Activated CD4-positive, alpha-beta T cell treated with anti-CD3 and anti-CD28 coated beads for 36 hours (primary cell): ENCODE data around the gene HCK. TPM values are rescaled to one million over a fixed set of nuclear protein-coding genes. Genes with fewer than 3 reads are reported as not detected.

Experiments used
- ATAC-seq: fragments of 200-7000 bp; cut with Tn5 transposase; one replicate; pipeline ENCODE4 v1.10.0; 2021; ENCODE audit warnings: mild to moderate bottlenecking, moderate library complexity
- CTCF ChIA-PET: fragments of 350-600 bp; sonication (Branson Sonifier 250); formaldehyde crosslinking; loops from one replicate; lab custom pipeline; 2021; ENCODE audit warnings: antibody characterized with exemption; lab: Charles Lee
- POLR2A ChIA-PET: fragments of 350-600 bp; sonication (Branson Sonifier 250); formaldehyde crosslinking; loops from one replicate; lab custom pipeline; 2021; ENCODE audit warnings: antibody characterized with exemption, inconsistent platforms; lab: Charles Lee
- DNase-seq: peaks from one replicate; pipeline ENCODE4 v3.0.0-alpha.2; 2020
- H3K27ac Mint-ChIP-seq: one replicate; pipeline ENCODE4 v1.8.0; 2021; ENCODE audit warnings: mixed read lengths
- H3K27me3 Mint-ChIP-seq: one replicate; pipeline ENCODE4 v1.8.0; 2021; ENCODE audit warnings: mixed read lengths
- H3K36me3 Mint-ChIP-seq: one replicate; pipeline ENCODE4 v1.8.0; 2021; ENCODE audit warnings: low read depth, mixed read lengths
- H3K4me1 Mint-ChIP-seq: one replicate; pipeline ENCODE4 v1.8.0; 2021; ENCODE audit warnings: mixed read lengths
- H3K4me3 Mint-ChIP-seq: one replicate; pipeline ENCODE4 v1.8.0; 2021; ENCODE audit warnings: mild to moderate bottlenecking, moderate library complexity, mixed read lengths
- H3K9me3 Mint-ChIP-seq: one replicate; pipeline ENCODE4 v1.8.0; 2021; ENCODE audit warnings: low read depth, mixed read lengths
- intact Hi-C, 2 experiments: fragments of 100-400 bp; cut with DNase I in 1 of 2; cut with micrococcal nuclease in 1 of 2; formaldehyde crosslinking; loops; one replicate each; pipeline versions ENCODE4 v1.14.2 to v1.15.1; 2022 to 2024; cut with DNase I, micrococcal nuclease
- total RNA-seq, 2 experiments: library from RNA; stranded (reverse); gene quantifications; one replicate each; pipeline ENCODE4 v1.2.3, GENCODE V29; 2021

The HCK gene
- total RNA-seq, 2 experiments from 2014 or later = not detected

- no peak for ATAC-seq
- POLR2A ChIA-PET = no interaction called here
- intact Hi-C loops = no loop called here
- DNase-seq = no peak
- Mint-ChIP-seq H3K4me3 (no peak overlapping the region), H3K4me1 (peaks cover 7% of the 10 kb centered on the region), H3K9me3 (no peaks in the 10 kb centered on the region), H3K36me3 (no peaks in the 10 kb centered on the region), H3K27me3 (peaks cover 25% of the 10 kb centered on the region), H3K27ac (no peak overlapping the region)
- CTCF ChIA-PET = interaction anchor here (1.4 to 1.7 kb wide), 2 partner anchors 11 to 34 kb away, joined by 3 to 6 read pairs; no protein-coding TSS in a partner anchor
Observed at GRCh38 chr20:32064667-32065066, 12.6 kb downstream of the HCK start.

GRCh38 chr20:32067234-32067821, 15.3 kb downstream of the HCK start:
- DNase-seq = no peak
- POLR2A ChIA-PET = no interaction called here
- Mint-ChIP-seq H3K27ac (no peak overlapping the region), H3K9me3 (no peaks in the 10 kb centered on the region), H3K4me1 (peaks cover 6% of the 10 kb centered on the region), H3K27me3 (peaks cover 15% of the 10 kb centered on the region), H3K4me3 (no peak overlapping the region), H3K36me3 (no peaks in the 10 kb centered on the region)
- ATAC-seq = no peak
- CTCF ChIA-PET = interaction anchor here (0.6 to 0.7 kb wide), 2 partner anchors 18 to 227 kb away, joined by 3 read pairs; no protein-coding TSS in a partner anchor
- intact Hi-C loops = no loop called here

- Mint-ChIP-seq H3K36me3 (no peaks in the 10 kb centered on the region), H3K27ac (no peak overlapping the region), H3K9me3 (no peaks in the 10 kb centered on the region), H3K27me3 (peaks cover 11% of the 10 kb centered on the region), H3K4me3 (no peak overlapping the region), H3K4me1 (no peaks in the 10 kb centered on the region)
- DNase-seq = no peak
- intact Hi-C loops = no loop called here
- CTCF ChIA-PET = no interaction called here
- POLR2A ChIA-PET = no interaction called here
- ATAC-seq = no peak
Observed at GRCh38 chr20:32068174-32068573, 16.1 kb downstream of the HCK start.

GRCh38 chr20:32069711-32070110, 17.7 kb downstream of the HCK start:
- ATAC-seq = no peak
- Mint-ChIP-seq H3K36me3 (no peaks in the 10 kb centered on the region), H3K27ac (no peak overlapping the region), H3K4me3 (no peak overlapping the region), H3K27me3 (peaks cover 8% of the 10 kb centered on the region), H3K4me1 (no peaks in the 10 kb centered on the region), H3K9me3 (no peaks in the 10 kb centered on the region)
- ChIA-PET POLR2A (no interaction called here), CTCF (no interaction called here)
- intact Hi-C loops = no loop called here
- DNase-seq = no peak

- Mint-ChIP-seq H3K27ac (no peak overlapping the region), H3K36me3 (no peaks in the 10 kb centered on the region), H3K27me3 (peaks cover 8% of the 10 kb centered on the region), H3K4me3 (no peak overlapping the region), H3K4me1 (no peaks in the 10 kb centered on the region), H3K9me3 (no peaks in the 10 kb centered on the region)
- ChIA-PET POLR2A (no interaction called here), CTCF (interaction anchor here (0.6 kb wide), 1 partner anchor 18 kb away, joined by 3 read pairs; no protein-coding TSS in a partner anchor)
- DNase-seq = no peak
- no peak for ATAC-seq
- intact Hi-C loops = no loop called here
Observed at GRCh38 chr20:32070282-32070681, 18.2 kb downstream of the HCK start.

DNA sequence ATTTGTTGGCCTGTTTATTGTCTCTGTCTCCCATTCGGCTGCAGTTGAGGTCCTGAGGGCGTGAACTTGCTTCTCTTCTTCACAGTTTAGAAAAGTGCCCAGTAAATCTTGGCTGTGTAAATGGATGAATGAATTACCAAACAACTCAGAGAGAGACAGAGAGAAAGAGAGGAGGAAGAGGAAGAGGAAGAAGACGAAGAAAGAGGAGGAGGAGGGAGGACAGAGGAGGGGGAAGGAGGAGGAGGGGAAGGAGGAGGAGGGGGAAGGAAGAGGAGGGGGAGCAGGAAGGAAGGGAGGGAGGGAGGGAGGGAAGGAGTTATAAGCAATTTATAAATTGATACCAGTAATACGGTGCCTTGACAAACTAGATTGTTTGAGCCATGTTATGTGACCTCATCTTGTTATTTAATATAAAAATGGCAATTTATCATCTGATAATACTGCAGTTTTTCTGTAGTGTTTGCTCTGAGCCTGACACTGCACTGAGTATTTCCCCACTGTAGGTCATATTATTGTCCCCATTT, 18.7 kb downstream of the HCK start:
- POLR2A ChIA-PET = no interaction called here
- no peak overlapping the region for H3K4me3 Mint-ChIP-seq

DNA sequence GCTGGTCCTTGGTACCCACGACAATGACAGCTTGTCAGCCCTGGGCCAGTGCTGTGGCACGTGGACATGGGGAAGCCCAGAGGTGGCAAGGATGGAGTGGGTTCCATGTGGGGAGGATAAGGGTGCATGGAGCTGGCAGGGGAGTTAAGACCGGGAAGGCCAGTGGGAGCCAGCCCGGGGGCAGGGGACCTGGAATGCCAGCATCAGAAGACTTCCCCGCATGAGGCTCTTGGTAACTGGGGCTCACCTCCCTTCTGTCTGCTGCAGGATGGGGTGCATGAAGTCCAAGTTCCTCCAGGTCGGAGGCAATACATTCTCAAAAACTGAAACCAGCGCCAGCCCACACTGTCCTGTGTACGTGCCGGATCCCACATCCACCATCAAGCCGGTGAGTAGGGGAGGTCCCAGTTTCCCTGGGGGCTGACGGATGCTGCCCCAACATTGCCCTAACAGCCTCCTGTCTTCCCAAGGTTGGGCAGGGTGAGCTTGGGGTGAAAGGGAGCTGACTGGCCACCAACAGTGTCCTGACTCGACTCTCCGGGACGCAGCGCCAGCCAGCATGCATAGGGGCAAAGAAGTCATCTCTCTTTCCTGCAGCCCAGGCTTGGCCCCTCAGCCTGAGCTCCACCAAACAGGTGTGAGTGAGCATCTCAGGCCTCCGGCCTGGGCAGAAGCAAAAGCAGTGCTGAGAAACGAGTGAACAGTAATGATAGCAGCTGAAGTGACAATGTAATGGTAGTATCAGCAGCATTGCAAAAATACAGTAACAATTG, 19.5 kb downstream of the HCK start:
- POLR2A ChIA-PET = no interaction called here
- no peak overlapping the region for H3K27ac Mint-ChIP-seq
- H3K9me3 Mint-ChIP-seq = no peaks in the 10 kb centered on the region
- CTCF ChIA-PET = interaction anchor here (0.6 to 1.4 kb wide), 3 partner anchors 17 to 46 kb away, joined by 3 to 7 read pairs (median 5); no protein-coding TSS in a partner anchor
- H3K4me1 Mint-ChIP-seq = no peaks in the 10 kb centered on the region
- H3K4me3 Mint-ChIP-seq = no peak overlapping the region
- no peaks in the 10 kb centered on the region for H3K36me3 Mint-ChIP-seq
- DNase-seq (no peak), ATAC-seq (no peak)
- H3K27me3 Mint-ChIP-seq = peaks cover 14% of the 10 kb centered on the region
- intact Hi-C loops = no loop called here

More for the DNA sequence above, 18.7 kb downstream of the HCK start:
- Mint-ChIP-seq H3K27me3 (peaks cover 12% of the 10 kb centered on the region), H3K36me3 (no peaks in the 10 kb centered on the region), H3K9me3 (no peaks in the 10 kb centered on the region), H3K27ac (no peak overlapping the region), H3K4me1 (no peaks in the 10 kb centered on the region)
- ATAC-seq = no peak
- no peak for DNase-seq
- intact Hi-C loops = no loop called here
- CTCF ChIA-PET = interaction anchor here (0.6 to 1.4 kb wide), 4 partner anchors 18 to 45 kb away, joined by 3 to 7 read pairs (median 4); no protein-coding TSS in a partner anchor

DNA sequence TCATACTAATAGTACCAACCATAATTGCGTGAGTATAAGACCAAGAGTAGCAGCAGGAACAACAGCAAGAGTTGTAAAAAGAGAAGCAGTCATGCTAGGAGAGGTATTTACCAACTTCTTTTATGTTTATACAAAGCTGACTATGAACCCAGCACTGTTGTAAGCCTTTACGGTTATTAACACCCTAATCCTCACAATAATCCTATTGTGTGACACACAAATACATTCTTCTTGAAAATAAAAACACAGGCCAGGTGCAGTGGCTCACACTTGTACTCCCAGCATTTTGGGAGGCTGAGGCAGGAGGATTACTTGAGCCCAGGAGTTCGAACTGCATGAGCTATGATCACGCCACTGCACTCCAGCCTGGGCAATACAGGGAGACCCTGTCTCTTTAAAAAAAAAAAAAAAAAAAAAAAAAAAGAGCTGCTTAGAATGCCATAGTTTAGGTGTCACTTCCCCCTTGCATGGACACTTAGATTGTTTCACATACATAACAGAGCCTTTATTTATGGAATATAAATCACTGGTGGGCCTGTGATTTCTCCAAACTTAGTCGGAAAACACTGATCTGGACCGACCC, 20.2 kb downstream of the HCK start:
- H3K36me3 Mint-ChIP-seq = no peaks in the 10 kb centered on the region
- no peak for DNase-seq
- CTCF ChIA-PET = interaction anchor here (0.7 to 1.4 kb wide), 3 partner anchors 17 to 258 kb away, joined by 3 to 5 read pairs (median 3); no protein-coding TSS in a partner anchor
- intact Hi-C loops = no loop called here
- H3K9me3 Mint-ChIP-seq = no peaks in the 10 kb centered on the region
- POLR2A ChIA-PET = no interaction called here
- H3K4me1 Mint-ChIP-seq = no peaks in the 10 kb centered on the region
- no peak for ATAC-seq
- H3K27ac Mint-ChIP-seq = no peak overlapping the region
- peaks cover 13% of the 10 kb centered on the region for H3K27me3 Mint-ChIP-seq
- H3K4me3 Mint-ChIP-seq = no peak overlapping the region

- H3K27ac Mint-ChIP-seq = no peak overlapping the region
- H3K4me1 Mint-ChIP-seq = no peaks in the 10 kb centered on the region
- intact Hi-C loops = no loop called here
- CTCF ChIA-PET = interaction anchor here (0.5 to 2.3 kb wide), 3 partner anchors 11 to 38 kb away, joined by 3 to 9 read pairs (median 6); no protein-coding TSS in a partner anchor
- no peak for DNase-seq
- H3K9me3 Mint-ChIP-seq = no peaks in the 10 kb centered on the region
- no peaks in the 10 kb centered on the region for H3K36me3 Mint-ChIP-seq
- POLR2A ChIA-PET = no interaction called here
- H3K27me3 Mint-ChIP-seq = peaks cover 11% of the 10 kb centered on the region
- H3K4me3 Mint-ChIP-seq = no peak overlapping the region
- ATAC-seq = no peak
Observed at GRCh38 chr20:32075534-32075933, 23.5 kb downstream of the HCK start.

- Mint-ChIP-seq H3K27ac (no peak overlapping the region), H3K4me1 (no peaks in the 10 kb centered on the region), H3K4me3 (no peak overlapping the region), H3K36me3 (no peaks in the 10 kb centered on the region), H3K9me3 (no peaks in the 10 kb centered on the region), H3K27me3 (peaks cover 11% of the 10 kb centered on the region)
- DNase-seq (no peak), ATAC-seq (no peak)
- CTCF ChIA-PET = no interaction called here
- POLR2A ChIA-PET = no interaction called here
- intact Hi-C loops = no loop called here
Observed at GRCh38 chr20:32077190-32077589, 25.1 kb downstream of the HCK start.

- no peak overlapping the region for H3K27ac Mint-ChIP-seq
- ChIA-PET CTCF (interaction anchor here (0.8 kb wide), 1 partner anchor 13 kb away, joined by 3 read pairs; no protein-coding TSS in a partner anchor), POLR2A (no interaction called here)
- H3K9me3 Mint-ChIP-seq = no peaks in the 10 kb centered on the region
- intact Hi-C loops = no loop called here
- H3K36me3 Mint-ChIP-seq = no peaks in the 10 kb centered on the region
- no peak for ATAC-seq
- H3K4me1 Mint-ChIP-seq = no peaks in the 10 kb centered on the region
- no peak overlapping the region for H3K4me3 Mint-ChIP-seq
- H3K27me3 Mint-ChIP-seq = peaks cover 11% of the 10 kb centered on the region
- DNase-seq = no peak
Observed at GRCh38 chr20:32078322-32078721, 26.3 kb downstream of the HCK start.
